CD4-positive, alpha-beta T cell treated with Interleukin-1 beta for 1 hour (primary cell): ENCODE measurements around the gene CDH4.

Experiments
- DNase-seq, 2 donors: peaks; one replicate each; pipeline ENCODE4 v3.0.0-alpha.2; 2020 to 2022

CDH4 gene

DNA sequence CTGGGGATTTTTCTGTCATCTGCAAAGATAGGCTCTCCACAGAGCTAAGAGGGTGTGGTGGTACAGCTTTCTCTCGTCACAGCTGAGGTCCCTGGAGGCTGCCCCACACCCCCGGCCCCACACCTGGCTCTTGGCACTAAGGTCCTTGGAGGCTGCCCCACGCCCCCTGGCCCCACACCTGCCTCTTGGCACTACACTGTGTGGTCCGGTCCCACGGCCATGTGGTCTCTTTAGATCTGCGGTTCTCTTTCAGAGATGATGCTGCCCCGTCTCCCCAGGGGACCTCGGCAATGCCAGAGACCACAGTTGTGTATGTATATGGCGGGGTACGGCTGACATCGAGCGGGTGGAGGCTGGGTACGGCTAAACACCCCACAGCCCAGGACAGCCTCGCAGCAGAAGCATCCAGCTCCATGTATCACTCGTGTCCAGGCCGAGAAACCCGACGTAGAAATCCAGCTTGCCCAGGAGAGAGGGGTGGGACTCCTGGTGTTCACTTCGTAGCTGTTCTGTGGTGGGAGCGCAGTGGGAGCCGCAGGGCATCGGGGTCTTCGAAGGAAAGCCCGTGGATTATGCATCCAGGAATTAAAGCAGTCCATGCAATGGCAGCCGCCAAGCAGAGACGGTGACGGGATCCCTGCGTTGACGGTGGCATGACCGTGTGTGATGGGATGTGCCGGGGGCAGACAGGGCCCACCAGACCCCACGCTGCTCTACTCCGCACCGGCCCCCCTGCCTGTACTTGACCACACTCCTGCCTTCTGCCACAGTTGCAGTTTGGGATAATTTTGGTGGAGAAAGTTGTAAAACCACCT lies 292.1 kb downstream of the CDH4 start:
- no peak for DNase-seq

DNA sequence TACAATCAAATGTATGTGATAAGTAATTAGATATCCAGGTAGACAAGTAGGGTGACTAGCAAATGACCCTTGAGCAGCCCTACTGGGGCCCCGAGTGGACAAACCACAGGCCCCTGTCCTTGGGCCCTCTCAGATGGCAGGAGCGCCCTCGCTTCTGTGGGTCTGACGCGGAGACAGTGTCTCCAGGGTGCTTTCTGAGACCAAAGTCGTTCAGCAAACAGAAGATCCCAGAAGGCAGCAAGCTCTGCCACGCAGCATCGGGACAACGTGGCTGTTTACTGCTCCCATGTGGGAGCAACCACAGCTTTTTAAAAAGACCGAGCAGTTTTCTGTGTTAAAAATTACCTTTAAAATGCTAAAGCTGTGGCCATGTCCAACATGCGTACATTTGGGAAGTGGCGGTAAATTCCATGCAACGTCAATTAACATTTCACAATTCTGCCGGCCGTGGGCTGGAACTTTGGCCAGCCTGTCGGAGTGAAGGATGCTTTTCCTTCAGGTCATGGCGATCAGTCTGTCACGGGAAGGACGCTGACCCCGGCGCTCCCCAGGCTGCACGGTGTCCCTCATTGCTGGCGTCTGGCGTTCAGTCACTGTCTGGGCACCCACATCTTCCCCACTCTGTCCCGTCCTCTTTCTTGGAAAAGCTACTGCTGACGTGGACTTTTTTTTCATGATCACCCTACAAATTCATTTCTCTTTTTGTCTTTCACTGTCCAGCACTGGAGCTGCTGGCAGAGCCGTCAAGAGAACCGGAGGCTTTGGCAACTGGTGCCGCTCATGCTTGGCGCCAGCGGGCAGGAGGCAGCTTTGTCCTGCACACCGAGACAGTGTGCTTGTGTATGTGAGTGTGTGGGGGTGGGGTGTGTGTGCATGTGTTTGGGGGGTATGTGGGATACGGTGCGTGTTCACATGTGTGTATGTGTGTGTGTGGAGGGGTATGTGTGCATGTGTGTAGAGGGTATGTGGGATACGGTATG lies 293.1 kb downstream of the CDH4 start:
- DNase-seq, result no peak

DNA sequence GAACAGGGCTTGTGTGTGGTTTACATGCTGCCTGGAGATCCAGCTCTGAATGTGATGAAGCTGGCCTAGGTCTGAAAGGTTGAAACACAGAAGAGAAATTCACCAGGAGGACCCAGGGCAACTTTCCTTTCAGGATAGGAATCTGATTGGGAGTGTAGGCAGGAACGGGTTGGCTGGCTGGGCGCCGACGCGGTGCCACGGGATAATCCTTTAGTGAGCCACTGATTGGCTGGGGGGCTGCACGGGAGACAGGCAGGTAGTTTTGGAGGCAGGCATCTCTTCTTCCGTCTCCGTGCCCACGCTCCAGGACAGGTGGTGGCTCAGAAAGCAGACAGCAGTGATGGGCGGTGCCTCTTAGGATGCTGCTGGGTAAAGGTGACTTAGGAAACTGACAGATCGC lies 294.6 kb downstream of the CDH4 start:
- no peak for DNase-seq

DNA sequence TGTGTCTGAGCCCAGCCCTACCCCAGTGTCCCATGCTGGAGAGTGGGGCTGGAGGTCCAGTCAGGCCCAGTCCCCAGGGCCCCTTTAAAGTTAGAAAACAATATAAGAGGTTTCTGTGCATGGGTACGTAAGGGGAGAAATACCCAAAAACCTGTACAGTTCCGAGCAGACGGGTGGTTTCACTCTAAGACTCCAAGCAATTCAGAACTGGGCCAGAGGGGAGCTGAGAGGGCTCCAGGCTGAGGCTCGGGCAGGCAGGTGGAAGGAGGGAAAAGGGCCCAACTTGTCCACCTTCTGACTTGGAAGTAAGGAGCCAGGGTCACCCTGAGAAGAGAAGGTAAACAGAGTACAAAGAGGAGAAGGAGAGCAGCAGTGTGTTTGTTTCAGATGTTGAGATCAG lies 296.0 kb downstream of the CDH4 start:
- DNase-seq, result no peak

DNA sequence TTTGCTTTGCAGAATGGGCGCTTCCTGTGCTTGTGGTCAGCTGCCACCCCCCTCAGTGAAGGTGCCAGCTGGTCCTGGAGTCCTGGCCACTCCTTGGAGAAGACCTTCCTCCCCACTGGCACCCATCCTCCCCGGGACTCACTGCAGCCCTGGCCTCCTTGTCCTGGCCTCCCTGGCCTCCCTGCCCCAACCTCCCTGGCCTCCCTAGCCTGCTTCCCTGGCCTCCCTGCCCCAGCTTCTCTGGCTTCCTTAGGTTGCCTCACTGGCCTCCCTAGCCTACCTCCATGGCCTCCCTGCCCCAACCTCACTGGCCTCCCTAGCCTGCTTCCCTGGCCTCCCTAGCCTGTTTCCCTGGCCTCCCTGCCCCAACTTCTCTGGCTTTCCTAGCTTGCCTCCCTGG lies 297.8 kb downstream of the CDH4 start:
- no peak for DNase-seq

DNA sequence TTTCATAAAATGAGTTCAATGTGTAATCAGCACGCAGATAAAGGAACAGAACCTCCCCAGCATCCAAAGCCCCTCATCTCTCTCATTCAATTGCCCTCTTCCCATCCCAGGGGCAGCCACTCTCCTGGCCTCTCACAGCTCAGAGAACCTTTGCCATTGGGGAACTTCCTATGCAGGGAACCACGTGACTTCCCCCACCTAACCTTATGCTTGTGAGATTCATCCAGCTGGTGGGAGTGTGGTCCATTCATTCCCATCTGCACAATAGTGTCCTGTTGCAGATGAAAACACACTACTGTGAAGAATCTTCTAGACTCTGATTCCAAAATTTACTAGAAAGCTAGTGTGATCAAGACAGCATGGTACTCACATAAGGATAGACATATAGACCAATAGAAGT lies 299.3 kb downstream of the CDH4 start:
- DNase-seq, result no peak

DNA sequence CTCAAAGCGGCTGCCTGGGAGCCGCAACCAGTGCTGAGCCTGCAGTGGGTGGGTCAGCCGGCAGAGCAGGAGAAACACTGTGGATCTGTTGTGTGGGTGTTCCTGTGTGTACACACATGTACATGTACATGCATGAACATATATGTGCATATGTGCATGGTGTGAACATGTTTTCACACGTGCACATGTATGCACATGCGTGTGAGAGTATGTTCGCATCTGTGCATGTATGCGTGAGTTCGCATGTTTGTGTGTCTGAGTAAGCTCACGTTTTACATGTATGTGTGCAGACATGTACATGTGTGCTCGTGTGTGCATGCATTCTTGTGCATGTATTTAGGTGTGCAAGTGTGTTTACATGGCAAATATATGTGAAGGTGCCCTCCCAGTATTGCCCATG lies 302.6 kb downstream of the CDH4 start:
- DNase-seq, result no peak

DNA sequence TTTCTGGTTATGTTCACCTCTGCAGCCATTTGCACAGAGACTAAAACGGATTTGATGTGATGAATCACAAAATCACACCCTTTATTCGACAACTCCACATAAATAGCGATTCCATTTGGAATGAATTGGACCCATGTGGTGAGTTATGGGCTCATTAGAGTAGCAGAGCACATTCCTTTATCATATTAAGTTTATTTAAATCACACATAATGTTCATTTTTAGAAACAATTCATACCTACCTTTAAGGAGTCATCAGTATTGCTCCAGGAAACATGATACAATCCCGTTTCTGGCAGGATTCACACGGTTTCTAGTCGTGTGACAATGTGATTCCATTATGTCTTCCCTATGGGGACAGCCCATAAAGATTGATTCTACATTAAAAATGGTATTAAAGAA lies 303.5 kb downstream of the CDH4 start:
- no peak for DNase-seq

DNA sequence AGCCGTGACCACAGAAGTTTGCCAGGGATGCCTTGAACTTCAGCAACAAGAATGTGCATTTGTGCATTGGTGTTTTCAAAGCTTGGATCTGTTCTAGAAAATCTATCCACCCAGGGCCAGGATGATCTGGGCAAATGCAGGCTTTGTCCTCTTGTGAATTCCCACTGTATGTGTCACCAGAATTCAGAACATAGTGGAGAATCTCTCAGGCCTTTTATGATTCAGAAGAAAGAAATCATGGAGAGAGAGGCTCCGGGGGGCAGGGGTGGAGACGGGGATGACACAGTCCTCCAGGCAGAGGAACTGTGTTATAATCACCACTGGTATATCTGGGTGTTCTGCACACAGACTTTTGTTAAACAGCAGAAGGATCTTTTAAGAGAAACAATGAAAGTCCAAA lies 304.1 kb downstream of the CDH4 start:
- no peak for DNase-seq

DNA sequence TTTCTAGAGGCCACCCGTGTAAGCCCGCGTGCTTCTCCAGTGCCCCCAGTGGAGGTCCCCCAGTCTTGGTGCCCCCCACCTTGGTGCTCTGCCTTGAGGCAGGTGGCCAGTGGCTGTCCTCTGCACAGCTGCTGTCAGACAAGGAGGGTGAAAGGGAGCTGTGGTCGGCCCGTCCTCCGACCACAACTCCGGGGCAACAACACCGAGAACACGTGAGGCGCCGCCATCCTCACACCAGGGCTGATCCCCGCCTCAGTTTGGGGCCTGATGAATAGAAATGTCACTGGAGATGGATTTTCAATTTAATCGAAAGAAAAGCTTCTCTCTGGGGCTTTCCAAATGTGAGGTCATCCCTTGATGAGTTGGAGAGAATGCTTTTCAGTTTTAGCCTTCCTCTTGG lies 304.6 kb downstream of the CDH4 start:
- no peak for DNase-seq

DNA sequence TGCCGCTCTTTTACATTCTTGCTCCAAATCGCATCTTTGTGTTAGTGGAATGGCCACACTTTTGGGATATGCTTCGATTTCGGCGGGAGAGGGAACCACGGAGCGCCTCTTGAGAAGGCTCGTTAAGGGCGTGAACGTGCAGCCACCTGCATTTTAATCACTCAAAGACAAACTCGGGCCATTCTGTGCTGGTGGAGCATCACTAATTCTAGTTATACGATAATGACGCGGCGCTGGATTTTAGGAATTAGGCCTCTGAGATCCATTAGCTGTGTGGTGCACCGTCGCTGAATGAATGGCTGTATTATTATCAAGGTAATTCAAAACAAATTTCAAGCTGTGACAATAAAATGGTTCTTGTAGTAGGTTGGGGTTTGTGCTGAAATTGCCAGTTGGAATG lies 305.6 kb downstream of the CDH4 start:
- no peak for DNase-seq

DNA sequence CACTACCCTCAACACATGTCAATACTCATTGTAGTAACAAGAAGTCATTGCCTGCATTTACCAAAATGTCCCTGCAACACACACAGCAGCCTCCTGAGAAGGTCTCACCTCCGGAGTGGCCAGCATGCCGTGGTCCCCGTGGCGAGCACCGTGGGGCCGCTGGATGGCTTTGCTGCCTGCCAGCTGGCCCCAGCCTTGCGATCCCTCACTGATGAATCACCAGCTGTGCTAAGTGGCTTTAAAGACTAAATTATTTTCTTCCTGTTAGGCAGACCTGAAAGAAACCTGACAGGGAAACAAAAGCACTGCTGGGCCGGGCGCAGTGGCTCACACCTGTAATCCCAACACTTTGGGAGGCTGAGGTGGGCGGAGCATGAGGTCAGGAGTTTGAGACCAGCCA lies 306.7 kb downstream of the CDH4 start:
- no peak for DNase-seq

DNA sequence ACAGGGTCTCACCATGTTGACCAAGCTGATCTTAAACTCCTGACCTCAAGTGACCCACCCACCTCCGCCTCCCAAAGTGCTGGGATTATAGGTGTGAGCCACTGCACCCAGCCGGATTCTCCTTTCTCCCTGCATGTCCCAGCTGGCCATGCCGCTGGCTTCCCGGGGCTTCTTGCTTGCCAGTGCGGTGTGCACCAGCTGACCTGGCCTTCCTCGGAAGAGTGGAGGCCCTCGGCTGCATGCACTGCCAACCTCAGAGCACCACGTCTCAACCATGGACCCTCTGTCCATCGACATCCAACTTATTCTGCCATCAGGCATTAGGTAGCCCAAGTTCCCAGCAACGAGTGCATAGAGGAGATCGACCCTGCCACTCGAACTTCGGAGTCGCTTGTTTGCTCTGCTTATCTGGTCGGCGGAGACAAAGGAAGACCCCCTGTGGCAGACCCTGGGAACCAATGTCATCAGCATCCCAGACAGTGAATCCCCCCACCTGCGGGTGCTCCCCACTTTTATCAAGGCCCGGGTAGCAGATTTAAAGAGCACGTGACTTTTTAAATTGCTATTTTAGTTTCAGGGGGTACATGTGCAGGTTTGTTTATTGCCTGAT lies 307.8 kb downstream of the CDH4 start:
- DNase-seq, result no peak

DNA sequence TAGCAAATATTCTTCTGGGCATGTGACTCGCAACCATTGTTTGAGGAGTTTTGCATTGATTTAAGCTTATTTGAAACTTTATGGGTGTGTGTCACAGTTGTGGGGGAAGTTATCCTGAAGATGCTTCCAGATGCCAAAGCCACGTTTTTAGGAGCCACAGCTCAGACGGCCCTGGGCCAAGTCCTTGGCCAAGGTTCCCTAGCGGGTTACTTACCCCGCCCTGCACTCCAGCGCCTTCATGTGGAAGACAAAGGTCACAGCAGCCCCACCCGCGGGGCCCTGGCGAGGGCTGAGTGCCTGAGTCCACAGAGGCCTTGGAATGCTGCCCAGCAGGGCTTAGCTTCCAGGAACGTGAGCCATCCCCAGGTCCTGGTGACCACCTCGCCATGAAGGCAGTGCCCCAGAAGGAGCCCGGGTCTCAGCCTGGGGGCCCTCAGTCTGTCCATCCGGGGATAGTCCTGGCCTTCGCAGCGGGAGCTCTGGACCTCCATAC lies 308.3 kb downstream of the CDH4 start:
- no peak for DNase-seq

DNA sequence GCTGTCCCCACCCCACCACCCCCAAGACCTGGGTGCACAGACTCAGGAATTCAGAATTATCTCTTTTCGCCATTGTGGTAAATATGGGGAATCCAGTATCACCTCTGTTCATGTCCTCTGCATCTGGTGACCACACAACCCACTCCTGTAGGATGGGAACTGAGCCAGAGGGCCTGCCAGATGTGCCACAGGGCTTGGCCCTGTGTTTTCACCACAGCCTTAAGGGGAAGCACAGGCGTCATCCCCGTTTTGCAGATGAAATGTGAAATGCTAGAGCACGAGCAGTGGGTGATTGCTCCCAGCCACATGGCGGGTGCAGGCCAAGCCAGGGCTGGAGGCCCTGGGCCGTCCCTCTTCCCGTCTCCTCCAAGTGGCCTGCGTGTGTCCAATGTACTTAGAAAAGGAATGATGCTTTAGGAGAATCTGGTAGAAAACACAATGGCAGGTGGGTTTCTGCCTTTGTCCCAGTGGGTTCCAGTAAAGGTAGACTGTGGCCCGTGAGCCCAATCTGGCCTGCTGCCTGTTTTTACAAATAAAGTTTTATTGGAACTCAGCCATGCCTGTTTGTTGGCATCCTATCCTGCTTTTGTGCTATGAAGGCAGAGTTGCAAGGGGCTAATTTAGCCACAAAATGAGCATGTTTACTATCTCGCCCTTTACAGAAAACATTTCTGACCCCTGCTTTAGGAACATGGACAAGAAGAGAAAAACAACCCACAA lies 309.2 kb downstream of the CDH4 start:
- DNase-seq, result no peak

DNA sequence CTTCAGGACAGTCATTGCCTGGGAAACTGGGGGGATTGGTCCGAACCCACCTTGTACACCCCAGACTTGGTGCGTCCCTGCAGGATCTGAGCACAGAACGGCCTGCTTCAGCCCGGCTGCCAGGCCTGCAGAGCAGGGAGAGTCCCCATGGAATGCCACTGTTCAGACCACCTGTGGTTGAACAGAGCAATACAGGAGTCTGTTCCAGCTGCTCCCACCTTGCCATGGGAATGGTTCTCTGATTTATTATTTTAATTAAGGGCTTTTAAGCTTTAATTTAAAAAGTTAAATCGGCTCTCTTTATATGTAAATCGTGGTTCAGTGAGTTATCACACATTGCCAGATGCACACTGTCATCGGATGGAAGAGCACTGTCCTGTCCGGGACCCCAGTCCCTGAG lies 310.4 kb downstream of the CDH4 start:
- no peak for DNase-seq

DNA sequence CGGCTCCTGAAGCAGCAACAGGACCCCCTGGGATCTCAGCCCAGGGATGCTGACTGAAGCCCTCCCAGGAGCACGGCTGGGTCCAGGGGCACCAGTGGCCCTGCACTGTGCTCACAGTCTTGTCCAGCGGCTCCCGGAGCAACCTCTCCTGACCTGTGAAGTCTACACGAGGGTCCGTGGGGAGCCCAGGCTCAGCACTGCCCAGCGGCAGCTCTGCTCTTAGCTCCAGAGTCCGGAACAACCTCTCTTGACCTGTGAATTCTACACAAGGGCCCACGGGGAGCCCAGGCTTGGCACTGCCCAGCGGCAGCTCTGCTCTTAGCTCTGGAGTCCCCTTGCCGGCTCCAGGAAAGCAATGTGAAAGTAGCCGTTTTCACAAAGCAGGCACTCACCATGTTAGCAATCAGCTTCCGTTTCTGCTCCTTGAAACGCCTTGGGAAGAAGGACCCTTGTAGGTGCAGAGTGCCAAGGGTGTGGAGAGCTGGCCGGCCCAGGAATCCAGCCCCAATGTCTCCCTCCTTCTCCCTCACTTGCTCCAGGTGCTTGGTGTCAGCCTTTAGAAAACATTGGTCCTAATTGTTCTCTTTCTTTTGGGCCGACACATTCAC lies 310.9 kb downstream of the CDH4 start:
- no peak for DNase-seq

DNA sequence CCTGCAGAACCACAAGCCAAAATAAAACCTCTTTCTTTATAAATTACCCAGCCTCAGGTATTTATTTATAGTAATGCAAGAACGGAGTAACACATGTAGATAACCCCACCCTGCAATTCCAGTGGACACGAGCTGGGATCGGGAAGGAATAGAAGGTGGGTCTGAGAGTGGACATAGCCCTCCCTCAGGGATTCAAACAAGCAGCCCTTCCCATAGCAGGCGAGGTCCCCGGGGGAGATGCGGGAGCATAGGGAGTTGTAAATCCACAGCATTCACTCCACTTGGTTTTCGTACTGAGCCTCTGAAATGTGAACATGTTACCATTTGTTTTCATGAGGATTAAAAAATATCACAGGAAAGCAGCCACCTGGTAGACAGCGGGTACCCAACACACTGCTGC lies 312.6 kb downstream of the CDH4 start:
- DNase-seq, result no peak

DNA sequence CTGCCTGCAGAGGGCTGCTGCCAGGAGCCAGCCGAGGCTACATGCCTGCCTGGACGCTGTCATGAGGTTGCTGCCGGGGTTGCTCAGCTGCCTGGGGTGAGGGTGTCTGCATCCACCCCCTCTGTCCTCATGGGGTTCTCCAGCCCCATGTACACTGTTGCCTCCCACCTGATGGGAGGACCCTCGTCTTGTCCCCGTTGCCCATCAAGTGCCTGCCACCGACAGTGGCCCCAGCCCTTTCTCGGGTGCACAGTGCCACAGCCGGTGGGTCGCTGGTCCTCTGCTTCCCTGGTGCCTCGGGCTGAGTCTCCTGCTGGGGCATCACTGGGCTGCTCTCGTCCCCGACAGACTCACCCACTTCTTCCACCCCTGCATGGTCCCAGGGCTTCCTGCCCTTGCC lies 313.7 kb downstream of the CDH4 start:
- no peak for DNase-seq

DNA sequence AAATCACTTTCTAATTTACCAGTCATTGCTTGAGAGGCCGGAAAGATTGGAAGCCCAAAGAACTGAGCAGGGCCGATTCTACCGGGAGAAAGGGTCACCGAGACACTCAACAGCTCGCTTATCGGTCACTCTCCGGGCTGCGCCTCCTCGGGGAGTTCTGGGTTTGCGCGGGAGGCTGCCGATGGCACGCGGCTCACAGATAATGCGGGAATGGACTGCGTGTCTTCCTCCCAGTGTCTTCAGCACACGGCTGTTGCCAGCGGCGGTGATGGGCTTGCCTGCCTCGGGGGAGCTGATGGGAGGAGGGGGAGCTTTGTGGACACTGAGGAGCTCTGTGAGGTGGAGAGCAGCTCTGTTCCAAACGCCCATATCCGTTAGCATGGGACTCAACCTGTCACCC lies 314.6 kb downstream of the CDH4 start:
- DNase-seq, result no peak

DNA sequence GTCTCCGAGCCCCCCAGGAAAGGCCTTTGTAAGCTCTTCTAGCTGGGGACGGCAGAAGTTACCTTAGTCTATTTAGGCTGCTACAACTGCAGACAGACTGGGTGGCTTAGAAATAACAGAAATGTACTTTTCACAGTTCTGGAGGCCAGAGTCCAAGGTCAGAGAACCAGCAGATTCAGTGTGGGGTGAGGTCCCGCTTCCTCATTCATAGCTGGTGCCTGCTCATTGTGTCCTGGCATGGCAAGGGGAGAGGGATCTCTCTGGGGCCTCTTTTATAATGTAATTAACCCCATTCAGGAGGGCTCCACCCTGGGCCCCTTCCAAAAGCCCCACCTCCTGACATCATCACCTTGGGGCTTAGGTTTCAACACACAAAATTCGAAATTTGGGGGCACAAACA lies 315.1 kb downstream of the CDH4 start:
- no peak for DNase-seq

DNA sequence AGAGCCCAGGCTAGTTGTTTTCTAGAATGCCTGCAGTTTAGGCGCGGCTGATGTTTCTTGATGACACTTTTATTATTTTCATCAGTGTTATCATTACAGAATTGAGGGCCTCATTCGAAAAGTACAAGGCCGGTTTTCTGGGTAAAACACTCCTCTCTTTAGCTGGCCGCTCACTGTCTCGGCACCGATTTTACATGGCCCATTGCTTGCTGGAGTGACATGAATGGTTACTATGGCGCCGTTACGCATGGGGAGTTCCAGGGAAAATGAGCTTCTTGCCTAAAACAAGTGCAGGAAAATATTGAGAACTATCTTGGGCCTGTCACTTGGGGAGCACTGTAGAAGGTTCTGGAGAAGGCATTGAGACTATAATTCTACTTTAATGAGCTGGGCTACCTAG lies 317.8 kb downstream of the CDH4 start:
- DNase-seq, result no peak
